Left ventricle myocardium inferior (tissue), 1 donor: ENCODE data around the gene POLDIP2. TPM values are rescaled to one million over a fixed set of nuclear protein-coding genes. Genes with fewer than 3 reads are reported as not detected.

ENCODE experiments used
- DNase-seq: peaks from one replicate; pipeline ENCODE4 v3.0.0-alpha.2; 2020
- H3K27ac ChIP-seq: fragments of 200-600 bp; replicated peaks from 2 replicates; pipeline ENCODE4 v1.8.0; 2021
- H3K27me3 ChIP-seq: fragments of 200-600 bp; 2 replicates; pipeline ENCODE4 v1.8.0; 2021; ENCODE audit warnings: low read depth
- H3K36me3 ChIP-seq: fragments of 200-600 bp; 2 replicates; pipeline ENCODE4 v1.8.0; 2021
- H3K4me1 ChIP-seq: fragments of 200-600 bp; 2 replicates; pipeline ENCODE4 v1.8.0; 2021
- H3K4me3 ChIP-seq: fragments of 200-600 bp; 2 replicates; pipeline ENCODE4 v1.8.0; 2021; ENCODE audit warnings: mild to moderate bottlenecking, moderate library complexity
- H3K9me3 ChIP-seq: fragments of 200-600 bp; replicated peaks from 2 replicates; pipeline ENCODE4 v1.8.0; 2021
- intact Hi-C: fragments of 100-400 bp; cut with micrococcal nuclease; formaldehyde crosslinking; loops from one replicate; pipeline ENCODE4 v1.11.0; 2022
- total RNA-seq: library from RNA; stranded (reverse); fragmentation: NEBNext Ultra II Directional; extraction: Animal tissue kit (Norgen Biotek cat#: 25700); gene quantifications from one replicate; pipeline ENCODE4 v1.2.1, GENCODE V29; 2021
- TF ChIP-seq, protein P1 (sequence below): fragments of 200-600 bp; IDR thresholded peaks from 2 replicates; pipeline ENCODE4 v1.8.0; 2021; ENCODE audit warnings: antibody characterized with exemption, mild to moderate bottlenecking, borderline replicate concordance
- donor health status: DM: no; HTN: yes; CAD: no; lungs with severe emphysema.

The POLDIP2 gene
- total RNA-seq, 1 donor from 2014 or later, result 154 TPM

DNA sequence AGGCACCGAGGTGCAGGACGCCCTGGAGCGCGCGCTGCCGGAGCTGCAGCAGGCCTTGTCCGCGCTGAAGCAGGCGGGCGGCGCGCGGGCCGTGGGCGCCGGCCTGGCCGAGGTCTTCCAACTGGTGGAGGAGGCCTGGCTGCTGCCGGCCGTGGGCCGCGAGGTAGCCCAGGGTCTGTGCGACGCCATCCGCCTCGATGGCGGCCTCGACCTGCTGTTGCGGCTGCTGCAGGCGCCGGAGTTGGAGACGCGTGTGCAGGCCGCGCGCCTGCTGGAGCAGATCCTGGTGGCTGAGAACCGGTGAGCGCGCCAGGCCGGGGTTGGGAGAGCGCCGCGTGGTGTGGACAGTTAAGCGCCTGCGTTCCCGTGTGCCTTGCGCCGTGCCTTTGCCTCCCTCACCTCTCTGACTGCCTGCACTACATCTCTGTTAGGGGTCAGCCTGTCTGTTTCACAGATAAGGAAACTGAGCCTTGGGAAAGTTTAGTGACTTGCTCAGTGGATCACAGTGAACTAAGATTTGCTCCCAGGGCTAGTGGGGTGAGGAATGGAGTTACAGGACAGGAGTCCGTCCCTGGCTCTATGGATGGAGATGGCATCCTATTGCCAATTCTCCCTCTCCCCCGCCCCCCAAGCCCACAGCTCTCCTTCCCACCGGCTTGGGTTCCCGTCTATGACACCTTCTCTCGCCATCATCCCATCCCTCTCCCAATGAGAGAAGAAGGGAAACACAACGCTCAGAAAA, 15.0 kb upstream of the POLDIP2 start:
- H3K4me3 ChIP-seq, result peak overlapping the region; percentile 76
- H3K27ac ChIP-seq, result peak overlapping the region; percentile 76
- peak; percentile 38 for DNase-seq
- TF ChIP-seq, protein P1, sequence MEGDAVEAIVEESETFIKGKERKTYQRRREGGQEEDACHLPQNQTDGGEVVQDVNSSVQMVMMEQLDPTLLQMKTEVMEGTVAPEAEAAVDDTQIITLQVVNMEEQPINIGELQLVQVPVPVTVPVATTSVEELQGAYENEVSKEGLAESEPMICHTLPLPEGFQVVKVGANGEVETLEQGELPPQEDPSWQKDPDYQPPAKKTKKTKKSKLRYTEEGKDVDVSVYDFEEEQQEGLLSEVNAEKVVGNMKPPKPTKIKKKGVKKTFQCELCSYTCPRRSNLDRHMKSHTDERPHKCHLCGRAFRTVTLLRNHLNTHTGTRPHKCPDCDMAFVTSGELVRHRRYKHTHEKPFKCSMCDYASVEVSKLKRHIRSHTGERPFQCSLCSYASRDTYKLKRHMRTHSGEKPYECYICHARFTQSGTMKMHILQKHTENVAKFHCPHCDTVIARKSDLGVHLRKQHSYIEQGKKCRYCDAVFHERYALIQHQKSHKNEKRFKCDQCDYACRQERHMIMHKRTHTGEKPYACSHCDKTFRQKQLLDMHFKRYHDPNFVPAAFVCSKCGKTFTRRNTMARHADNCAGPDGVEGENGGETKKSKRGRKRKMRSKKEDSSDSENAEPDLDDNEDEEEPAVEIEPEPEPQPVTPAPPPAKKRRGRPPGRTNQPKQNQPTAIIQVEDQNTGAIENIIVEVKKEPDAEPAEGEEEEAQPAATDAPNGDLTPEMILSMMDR, result no peak
- no peaks in the 10 kb centered on the region for H3K9me3 ChIP-seq
- intact Hi-C loops, result no loop called here
- no peaks in the 10 kb centered on the region for H3K27me3 ChIP-seq
- no peaks in the 10 kb centered on the region for H3K36me3 ChIP-seq
- peaks cover 37% of the 10 kb centered on the region for H3K4me1 ChIP-seq

DNA sequence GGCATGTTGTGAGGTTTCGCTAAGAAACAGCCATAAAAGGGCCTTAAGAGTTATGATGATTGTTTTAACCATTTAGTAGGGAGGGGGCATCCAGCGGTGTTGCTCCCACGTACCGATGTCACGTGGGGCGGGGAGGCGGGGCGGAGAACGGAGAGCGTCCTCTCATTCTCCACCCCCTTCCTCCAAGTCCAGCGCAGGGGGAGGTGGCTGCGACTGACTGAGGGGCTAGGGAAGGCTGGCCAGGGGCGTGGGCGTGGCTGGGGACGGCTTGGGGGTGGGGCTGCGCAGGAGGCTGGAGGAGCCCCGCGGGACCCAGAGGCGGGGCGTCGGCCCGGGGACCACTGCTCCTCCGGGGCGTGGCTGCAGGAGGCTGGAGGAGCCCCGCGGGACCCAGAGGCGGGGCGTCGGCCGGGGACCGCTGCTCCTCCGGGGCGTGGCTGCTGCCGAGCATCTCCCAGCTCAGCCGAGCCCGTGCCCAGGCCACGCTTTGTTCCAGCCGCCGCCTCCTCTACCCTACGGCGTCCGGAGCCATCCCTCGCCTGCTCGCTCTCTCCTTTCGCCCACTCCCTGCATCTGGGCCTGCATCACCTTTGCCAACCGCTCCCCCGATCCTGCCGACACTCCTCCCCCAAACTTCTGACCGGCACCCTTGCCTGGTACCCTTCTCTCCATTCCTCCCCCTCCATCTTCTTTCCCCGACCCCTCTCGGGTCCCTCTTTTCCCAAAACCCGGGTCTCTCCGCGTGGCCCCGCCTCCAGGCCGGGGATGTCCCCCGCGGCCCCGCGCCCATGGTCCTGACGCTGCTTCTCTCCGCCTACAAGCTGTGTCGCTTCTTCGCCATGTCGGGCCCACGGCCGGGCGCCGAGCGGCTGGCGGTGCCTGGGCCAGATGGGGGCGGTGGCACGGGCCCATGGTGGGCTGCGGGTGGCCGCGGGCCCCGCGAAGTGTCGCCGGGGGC, 14.2 kb upstream of the POLDIP2 start, which contains the start of gene SARM1:
TSS of gene SARM1 (plus strand) at position 450 of the 958 bp plus-strand sequence. CDS start at position 789, 339 bp downstream.
- DNase-seq, result peak; percentile 89
- Histone ChIP-seq H3K27ac (peak within 1 kb of the TSS; percentile 76), H3K4me3 (peak within 1 kb of the TSS; percentile 76), H3K36me3 (no peaks in the 10 kb centered on the region), H3K4me1 (peaks cover 37% of the 10 kb centered on the region), H3K27me3 (no peaks in the 10 kb centered on the region), H3K9me3 (no peaks in the 10 kb centered on the region)
- intact Hi-C loops, result no loop called here
- TF ChIP-seq, protein P1, result no peak

DNA sequence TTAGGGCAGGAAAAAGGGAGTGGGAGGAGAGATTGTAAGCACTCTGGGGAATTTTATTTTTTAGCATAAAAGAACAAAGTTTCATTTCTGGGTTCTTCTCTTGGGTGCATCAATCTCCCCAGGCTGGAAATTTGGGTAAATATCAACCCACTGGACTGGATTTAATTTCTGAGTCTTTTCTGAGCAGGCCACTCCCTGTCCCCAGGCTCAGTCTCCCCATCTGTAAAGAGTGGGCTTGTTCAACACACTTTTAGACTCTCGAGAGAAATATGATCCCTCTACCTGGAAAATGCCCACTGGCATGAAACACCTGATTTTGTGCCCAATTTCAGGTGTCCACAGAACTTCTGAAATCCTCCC, 13.4 kb upstream of the POLDIP2 start:
- TF ChIP-seq, protein P1, result no peak
- Histone ChIP-seq H3K27me3 (no peaks in the 10 kb centered on the region), H3K9me3 (no peaks in the 10 kb centered on the region), H3K4me3 (peak overlapping the region; percentile 76), H3K27ac (peak overlapping the region; percentile 76), H3K4me1 (peaks cover 37% of the 10 kb centered on the region), H3K36me3 (no peaks in the 10 kb centered on the region)
- no peak for DNase-seq
- intact Hi-C loops, result no loop called here

DNA sequence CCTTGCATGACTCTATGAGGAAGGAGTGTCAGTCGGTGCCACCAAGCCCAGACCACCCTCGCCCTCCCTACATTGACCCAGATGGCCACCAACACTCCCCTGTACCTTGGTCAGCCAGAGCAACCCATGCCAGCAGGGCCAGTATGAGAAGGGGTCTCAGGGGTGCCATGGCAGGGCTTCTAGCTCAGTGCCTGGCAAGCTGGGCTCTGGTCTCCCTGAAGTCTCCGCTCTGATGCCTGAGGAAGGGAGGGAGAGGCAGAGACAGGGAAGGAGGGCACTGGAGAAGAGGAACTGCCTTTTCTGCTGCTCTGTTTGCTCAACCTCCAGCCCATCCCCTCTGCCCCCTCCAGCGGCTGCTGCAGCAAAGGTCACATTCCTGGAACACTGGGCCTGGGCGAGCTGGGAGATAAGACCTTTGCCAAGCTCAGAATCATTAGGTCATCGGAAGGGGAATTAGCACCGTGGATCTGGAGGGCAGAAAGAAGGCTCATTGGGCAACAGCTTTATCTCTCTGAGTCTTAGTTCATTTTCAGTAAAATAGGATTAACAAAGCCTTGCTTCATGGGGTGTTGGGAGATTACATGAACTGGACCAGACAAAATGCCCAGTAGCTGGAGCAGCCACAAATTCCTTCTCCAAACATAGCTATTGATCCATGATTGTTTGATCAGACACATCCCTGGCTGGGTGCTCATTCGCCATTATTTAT, 12.9 kb upstream of the POLDIP2 start, which contains the start of gene VTN:
TSS of gene VTN (minus strand) at position 273 of the 709 bp plus-strand sequence. CDS start at position 169, 104 bp downstream.
- H3K9me3 ChIP-seq, result no peaks in the 10 kb centered on the region
- intact Hi-C loops, result no loop called here
- no peaks in the 10 kb centered on the region for H3K27me3 ChIP-seq
- DNase-seq, result peak; percentile 46
- no peaks in the 10 kb centered on the region for H3K36me3 ChIP-seq
- H3K4me1 ChIP-seq, result peaks cover 37% of the 10 kb centered on the region
- TF ChIP-seq, protein P1, result no peak
- H3K4me3 ChIP-seq, result peak within 1 kb of the TSS; percentile 76
- peak within 1 kb of the TSS; percentile 76 for H3K27ac ChIP-seq

DNA sequence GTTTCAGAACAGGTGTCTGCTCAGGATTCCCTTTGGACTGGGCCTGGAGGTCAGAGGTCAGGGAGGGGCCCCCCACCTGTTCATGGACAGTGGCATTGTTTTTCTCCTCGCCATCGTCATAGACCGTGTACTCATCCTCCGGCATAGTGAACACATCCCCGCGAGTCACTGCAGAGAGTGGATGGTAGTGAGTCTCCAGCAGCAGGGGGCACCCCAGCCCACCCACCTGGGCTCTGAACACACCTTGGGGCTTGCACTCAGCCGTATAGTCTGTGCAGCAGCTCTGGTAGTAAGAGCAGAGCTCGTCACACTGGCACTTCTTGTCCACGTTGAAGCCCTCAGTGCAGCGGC, 12.3 kb upstream of the POLDIP2 start:
- H3K36me3 ChIP-seq, result no peaks in the 10 kb centered on the region
- intact Hi-C loops, result no loop called here
- no peak overlapping the region for H3K4me3 ChIP-seq
- H3K27ac ChIP-seq, result peak overlapping the region; percentile 76
- DNase-seq, result no peak
- H3K9me3 ChIP-seq, result no peaks in the 10 kb centered on the region
- TF ChIP-seq, protein P1, result no peak
- no peaks in the 10 kb centered on the region for H3K27me3 ChIP-seq
- peaks cover 37% of the 10 kb centered on the region for H3K4me1 ChIP-seq
